ENCODE data around the gene DNAJB12. TPM values are rescaled to one million over a fixed set of nuclear protein-coding genes. Genes with fewer than 3 reads are reported as not detected.

The DNAJB12 gene
- total and polyA plus RNA-seq, 4 donors: 15.9 to 22.0 (median 18.9) TPM

DNA sequence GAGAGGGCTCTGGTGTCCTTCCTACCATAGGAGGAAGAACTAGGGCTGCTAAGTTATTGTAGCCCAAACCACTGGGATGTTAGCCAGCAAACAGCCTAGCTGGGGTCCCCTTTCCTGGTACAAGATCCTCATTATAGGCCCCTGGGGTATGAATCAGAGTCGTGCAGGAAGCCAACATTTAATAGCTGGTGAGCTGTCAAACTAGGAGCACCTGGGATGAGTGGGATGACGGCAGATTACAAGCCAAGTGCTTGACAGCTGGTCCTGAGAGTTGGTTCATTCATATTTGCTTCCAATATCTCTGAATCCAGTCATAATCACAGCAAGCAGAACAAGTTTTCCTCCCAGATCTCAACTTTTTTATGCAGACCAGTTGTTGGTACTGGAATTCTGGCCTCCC, 25.1 kb upstream of the DNAJB12 start:
- Histone ChIP-seq H3K27me3 (ENCODE audit: control insufficient read depth in 4 of 4, insufficient read depth in 4 of 4, low read length in 3 of 4) (no peaks in the 10 kb centered on the region), H3K27ac (ENCODE audit: low read depth in 1 of 2, low read length in 2 of 2) (no peak overlapping the region), H3K4me3 (ENCODE audit: low read depth in 1 of 3, low read length in 3 of 3) (no peak overlapping the region), H3K9ac (ENCODE audit: low read depth in 1 of 2, low read length in 2 of 2) (no peak overlapping the region), H3K36me3 (ENCODE audit: control insufficient read depth in 4 of 4, insufficient read depth in 3 of 4, low read depth in 1 of 4, low read length in 3 of 4) (peaks cover 0 to 20% (median 15%) of the 10 kb centered on the region in 4 donors), H3K4me1 (ENCODE audit: control insufficient read depth in 4 of 4, insufficient read depth in 4 of 4, low read length in 3 of 4) (no peaks in the 10 kb centered on the region), H3K9me3 (ENCODE audit: control insufficient read depth in 4 of 4, low read length in 3 of 4) (no peaks in the 10 kb centered on the region)
- no peak for TF ChIP-seq SP1 (IDR thresholded peaks at IDR 0.05)
- no peak for TF ChIP-seq NR2F2 (IDR thresholded peaks at IDR 0.05)
- no peak for TF ChIP-seq HNF4A (conservative IDR thresholded peaks at IDR 0.05)
- no peak for TF ChIP-seq RAD21 (IDR thresholded peaks at IDR 0.05)
- TF ChIP-seq JUND (IDR thresholded peaks at IDR 0.05): no peak
- no peak for TF ChIP-seq CTCF (IDR thresholded peaks at IDR 0.05; ENCODE audit: low read depth, low read length, missing input control)
- no peak for TF ChIP-seq EGR1 (IDR thresholded peaks at IDR 0.05; ENCODE audit: low read depth in 2 of 2)
- TF ChIP-seq FOXA1 (IDR thresholded peaks at IDR 0.05): no peak
- WGBS: 86% methylated on average over 2 of the region's 2 CpGs
- no peak for DNase-seq (ENCODE audit: low spot score)

DNA sequence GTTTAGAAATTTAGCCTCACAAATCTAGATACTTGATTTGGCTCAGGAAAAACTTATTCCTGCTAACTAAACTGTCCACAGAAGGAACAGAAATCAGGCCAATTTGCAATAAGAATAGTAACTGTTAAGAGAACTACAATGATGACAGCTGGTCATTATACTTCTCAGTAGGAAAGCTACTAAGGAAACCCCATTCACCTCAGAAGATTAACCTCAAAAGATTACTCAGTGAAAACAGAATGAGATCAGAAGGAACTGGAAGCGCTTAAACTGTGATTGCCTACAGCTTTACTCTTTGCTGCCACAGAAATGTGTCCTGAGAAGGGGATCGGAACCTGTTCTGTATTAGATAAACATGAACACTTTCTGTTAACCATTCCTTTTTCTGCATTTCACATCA, 24.3 kb upstream of the DNAJB12 start:
- TF ChIP-seq GABPA (IDR thresholded peaks at IDR 0.05 in 1 of 2, conservative IDR thresholded peaks at IDR 0.05 in 1 of 2): no peak
- TF ChIP-seq REST (IDR thresholded peaks at IDR 0.05): no peak
- no peak for TF ChIP-seq SP1 (IDR thresholded peaks at IDR 0.05)
- no peak for TF ChIP-seq RXRA (IDR thresholded peaks at IDR 0.05)
- TF ChIP-seq NR2F2 (IDR thresholded peaks at IDR 0.05): no peak
- no peak for TF ChIP-seq FOXA1 (IDR thresholded peaks at IDR 0.05)
- Histone ChIP-seq H3K4me1 (ENCODE audit: control insufficient read depth in 4 of 4, insufficient read depth in 4 of 4, low read length in 3 of 4) (no peaks in the 10 kb centered on the region), H3K4me3 (ENCODE audit: low read depth in 1 of 3, low read length in 3 of 3) (no peak overlapping the region), H3K9me3 (ENCODE audit: control insufficient read depth in 4 of 4, low read length in 3 of 4) (no peaks in the 10 kb centered on the region), H3K36me3 (ENCODE audit: control insufficient read depth in 4 of 4, insufficient read depth in 3 of 4, low read depth in 1 of 4, low read length in 3 of 4) (peaks cover 0 to 23% (median 17%) of the 10 kb centered on the region in 4 donors), H3K27me3 (ENCODE audit: control insufficient read depth in 4 of 4, insufficient read depth in 4 of 4, low read length in 3 of 4) (no peaks in the 10 kb centered on the region), H3K9ac (ENCODE audit: low read depth in 1 of 2, low read length in 2 of 2) (no peak overlapping the region), H3K27ac (ENCODE audit: low read depth in 1 of 2, low read length in 2 of 2) (no peak overlapping the region)
- WGBS: 96% methylated on average over 2 of the region's 2 CpGs
- no peak for DNase-seq (ENCODE audit: low spot score)

DNA sequence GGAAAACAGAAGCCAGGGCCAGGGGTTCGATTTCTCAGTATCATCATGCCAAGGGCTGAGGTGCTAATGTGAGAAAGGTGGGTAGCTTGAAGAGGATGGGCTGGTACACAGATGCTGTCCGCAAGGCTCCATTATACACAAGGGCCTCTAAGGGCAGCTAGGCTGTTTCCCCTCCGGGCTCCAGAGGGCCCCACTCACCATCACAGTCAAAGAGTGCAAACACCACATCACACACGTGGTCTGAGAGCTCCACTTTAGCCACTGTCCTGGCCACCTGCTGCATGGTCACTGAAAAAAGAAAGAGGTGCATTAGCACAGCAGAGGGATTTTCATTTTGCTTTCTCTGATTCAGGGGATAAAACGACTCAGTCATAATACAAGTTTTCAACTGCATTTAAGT, 20.9 kb upstream of the DNAJB12 start:
- H3K27me3 ChIP-seq (ENCODE audit: control insufficient read depth in 4 of 4, insufficient read depth in 4 of 4, low read length in 3 of 4): no peaks in the 10 kb centered on the region
- TF ChIP-seq YY1 (IDR thresholded peaks at IDR 0.05) (no peak), RAD21 (IDR thresholded peaks at IDR 0.05) (peak in 1 of 2 donors; percentile 54), FOXA1 (IDR thresholded peaks at IDR 0.05) (no peak), TAF1 (conservative IDR thresholded peaks at IDR 0.05) (no peak), RXRA (IDR thresholded peaks at IDR 0.05) (no peak), SP1 (IDR thresholded peaks at IDR 0.05) (no peak)
- H3K9ac ChIP-seq (ENCODE audit: low read depth in 1 of 2, low read length in 2 of 2): no peak overlapping the region
- DNase-seq (ENCODE audit: low spot score): no peak
- 80% methylated on average over 5 of the region's 5 CpGs for WGBS
- H3K9me3 ChIP-seq (ENCODE audit: control insufficient read depth in 4 of 4, low read length in 3 of 4): no peaks in the 10 kb centered on the region
- peaks cover 2 to 36% (median 24%) of the 10 kb centered on the region in 4 donors for H3K36me3 ChIP-seq (ENCODE audit: control insufficient read depth in 4 of 4, insufficient read depth in 3 of 4, low read depth in 1 of 4, low read length in 3 of 4)
- H3K4me3 ChIP-seq (ENCODE audit: low read depth in 1 of 3, low read length in 3 of 3): no peak overlapping the region
- H3K27ac ChIP-seq (ENCODE audit: low read depth in 1 of 2, low read length in 2 of 2): no peak overlapping the region
- H3K4me1 ChIP-seq (ENCODE audit: control insufficient read depth in 4 of 4, insufficient read depth in 4 of 4, low read length in 3 of 4): no peaks in the 10 kb centered on the region

All from liver (tissue), 9 donors.